Measurements from ENCODE around the gene TRIM4. TPM values are rescaled to one million over a fixed set of nuclear protein-coding genes. Genes with fewer than 3 reads are reported as not detected.

The TRIM4 gene
- total and polyA plus RNA-seq, 2 experiments from 2014 or later: 5.5 to 13.7 TPM

- TF ChIP-seq ZNF462 (CRISPR knock-in tag; IDR thresholded peaks at IDR 0.05) (no peak), JUNB (IDR thresholded peaks at IDR 0.05; ENCODE audit: unreplicated experiment) (no peak)
Observed at GRCh38 chr7:99899830-99900519, 19.4 kb downstream of the TRIM4 start (continued).

- no peak for TF ChIP-seq CTCF (conservative IDR thresholded peaks at IDR 0.05; ENCODE audit: low read depth in 2 of 2)
- TF ChIP-seq JUNB (IDR thresholded peaks at IDR 0.05; ENCODE audit: unreplicated experiment): no peak
- no peak for TF ChIP-seq ETS1 (IDR thresholded peaks at IDR 0.05)
- TF ChIP-seq EZH2 (IDR thresholded peaks at IDR 0.05; ENCODE audit: low read depth, unreplicated experiment): no peak
- TF ChIP-seq CREB1 (CRISPR knock-in tag; IDR thresholded peaks at IDR 0.05; ENCODE audit: low read depth): no peak
- TF ChIP-seq ZNF114 (CRISPR knock-in tag; IDR thresholded peaks at IDR 0.05): no peak
- TF ChIP-seq STAT1 (IDR thresholded peaks at IDR 0.05; ENCODE audit: unreplicated experiment): no peak
- TF ChIP-seq NANOG (IDR thresholded peaks at IDR 0.05; ENCODE audit: borderline replicate concordance): no peak
- no peak for TF ChIP-seq EZH2phosphoT487 (IDR thresholded peaks at IDR 0.05; ENCODE audit: unreplicated experiment)
- Histone ChIP-seq H3K4me3 (no peak overlapping the region), H3K4me1 (ENCODE audit: insufficient read depth) (no peaks in the 10 kb centered on the region), H4K20me1 (replicated peaks; ENCODE audit: insufficient read depth) (no peaks in the 10 kb centered on the region), H3K27ac (ENCODE audit: low read depth) (no peak overlapping the region), H3K27me3 (ENCODE audit: insufficient read depth) (no peaks in the 10 kb centered on the region), H3F3A (replicated peaks; ENCODE audit: low read depth) (no peaks in the 10 kb centered on the region), H2AFZ (no peak overlapping the region), H3K79me2 (replicated peaks; ENCODE audit: insufficient read depth) (no peaks in the 10 kb centered on the region), H3K36me3 (ENCODE audit: insufficient read depth) (0 out of 2 replicates have a peak, but pooled peaks cover 4% of the 10 kb centered on the region), H3K4me2 (no peak overlapping the region), H3K9me2 (ENCODE audit: insufficient read depth) (0 out of 2 replicates have a peak, but pooled peaks cover 8% of the 10 kb centered on the region)
- Mint-ChIP-seq H3K36me3 (ENCODE audit: low read depth) (peaks cover 18% of the 10 kb centered on the region; the same call in 2 of the 3 replicates), H3K27me3 (ENCODE audit: insufficient read depth, low read depth, poor library complexity) (peaks cover 4% of the 10 kb centered on the region), H3K4me3 (no peak overlapping the region), H3K9me3 (no peaks in the 10 kb centered on the region; the same call in 2 of the 3 replicates), H3K4me1 (no peaks in the 10 kb centered on the region), H3K27ac (no peak overlapping the region)
- ATAC-seq: no peak
- DNase-seq (ENCODE audit: low spot score): no peak
Observed at GRCh38 chr7:99898836-99899235, 20.5 kb downstream of the TRIM4 start.
